H1 (cell line): Measurements from ENCODE around the gene DAO. TPM values are rescaled to one million over a fixed set of nuclear protein-coding genes. Genes with fewer than 3 reads are reported as not detected.

Source experiments
- CTCF ChIA-PET: fragments of 300-600 bp; sonication (Branson Sonifier 250); formaldehyde crosslinking; loops from one replicate; lab custom pipeline; 2021; ENCODE audit not compliant: partially characterized antibody; lab: Charles Lee
- POLR2A ChIA-PET: fragments of 300-600 bp; sonication (Branson Sonifier 250); formaldehyde crosslinking; loops from one replicate; lab custom pipeline; 2021; ENCODE audit warnings: inconsistent platforms; ENCODE audit not compliant: partially characterized antibody; lab: Charles Lee
- DNase-seq, 2 experiments: peaks; one replicate each; pipeline versions ENCODE4 v3.0.0 to v3.0.0-alpha.2; 2010 to 2022; ENCODE audit warnings: low spot score in 2 of 2, low read depth in 1 of 2, mixed read lengths in 1 of 2
- FAIRE-seq: peaks from 2 replicates; lab custom pipeline; 2011; peaks lifted over from hg19 to GRCh38; lab: Jason Lieb, UNC
- H2AFZ ChIP-seq: 2 replicates; pipeline ENCODE4 v1.8.1; 2012; ENCODE audit warnings: low read length, inconsistent platforms
- H2AK5ac ChIP-seq: 2 replicates; pipeline ENCODE4 v1.6.1; 2013; ENCODE audit warnings: low read depth, low read length
- H2BK120ac ChIP-seq: replicated peaks from 2 replicates; pipeline ENCODE3; 2013; ENCODE audit warnings: low read depth, low read length, inconsistent platforms
- H2BK12ac ChIP-seq: 2 replicates; pipeline ENCODE4 v1.6.1; 2013; ENCODE audit warnings: low read depth, low read length
- H2BK15ac ChIP-seq: 2 replicates; pipeline ENCODE4 v1.6.1; 2013; ENCODE audit warnings: low read length
- H2BK20ac ChIP-seq: 2 replicates; pipeline ENCODE4 v1.6.1; 2013; ENCODE audit warnings: low read length
- H2BK5ac ChIP-seq: 2 replicates; pipeline ENCODE4 v1.6.1; 2013; ENCODE audit warnings: low read depth, low read length
- H3K14ac ChIP-seq: 2 replicates; pipeline ENCODE4 v1.6.1; 2013; ENCODE audit warnings: inconsistent platforms; ENCODE audit not compliant: insufficient read length
- H3K18ac ChIP-seq: 2 replicates; pipeline ENCODE4 v1.6.1; 2013; ENCODE audit warnings: low read length; ENCODE audit errors: extremely low read depth
- H3K23ac ChIP-seq: 2 replicates; pipeline ENCODE4 v1.6.1; 2013; ENCODE audit warnings: inconsistent platforms; ENCODE audit not compliant: insufficient read length
- H3K23me2 ChIP-seq: 2 replicates; pipeline ENCODE4 v1.6.1; 2013; ENCODE audit warnings: low read depth, low read length
- H3K27ac ChIP-seq: 2 replicates; pipeline ENCODE4 v1.6.1; 2011; ENCODE audit warnings: low read depth, low read length, inconsistent platforms
- H3K27me3 ChIP-seq, 4 experiments: replicated peaks in 1 of 4; 1 replicate in 1 of 4; 2 replicates in 3 of 4; pipeline versions ENCODE4 v1.6.1 to v1.8.1; 2011 to 2013; ENCODE audit warnings: low read length in 3 of 4, mild to moderate bottlenecking in 3 of 4, inconsistent platforms in 2 of 4, mixed read lengths in 2 of 4, moderate library complexity in 1 of 4; ENCODE audit not compliant: control insufficient read depth in 3 of 4, insufficient read depth in 3 of 4; ENCODE audit errors: extremely low read depth in 1 of 4
- H3K36me3 ChIP-seq, 4 experiments: 2 replicates each; pipeline versions ENCODE4 v1.6.1 to v1.8.1; 2011 to 2013; ENCODE audit warnings: mild to moderate bottlenecking in 4 of 4, low read length in 3 of 4, moderate library complexity in 2 of 4, control low read depth in 1 of 4, inconsistent platforms in 1 of 4; ENCODE audit not compliant: insufficient read depth in 4 of 4, control insufficient read depth in 2 of 4
- H3K4ac ChIP-seq: replicated peaks from 2 replicates; pipeline ENCODE3; 2013; ENCODE audit warnings: low read length, low read depth, mixed read lengths, inconsistent platforms; ENCODE audit not compliant: insufficient read length
- H3K4me1 ChIP-seq, 4 experiments: replicated peaks in 1 of 4; 1 replicate in 1 of 4; 2 replicates in 3 of 4; pipeline versions ENCODE4 v1.6.1 to v1.8.1; 2011 to 2013; ENCODE audit warnings: low read length in 3 of 4, inconsistent platforms in 2 of 4, mixed read lengths in 1 of 4; ENCODE audit not compliant: insufficient read depth in 4 of 4, control insufficient read depth in 3 of 4
- H3K4me2 ChIP-seq, 2 experiments: 2 replicates each; pipeline versions ENCODE4 v1.6.1 to v1.8.1; 2011 to 2013; ENCODE audit warnings: low read depth in 2 of 2, low read length in 2 of 2, control low read depth in 1 of 2, inconsistent platforms in 1 of 2, mild to moderate bottlenecking in 1 of 2; ENCODE audit not compliant: insufficient read depth in 1 of 2
- H3K4me3 ChIP-seq, 4 experiments: fragments of 200-600, 300-600 bp in 1 of 4; sonication (generic), shearing (Covaris generic), sonication (Bioruptor Twin) in 1 of 4; 2 replicates each; pipeline versions ENCODE4 v1.5.1 to v1.8.1; 2011 to 2016; ENCODE audit warnings: low read length in 4 of 4, low read depth in 3 of 4, control low read depth in 2 of 4, inconsistent platforms in 2 of 4, mild to moderate bottlenecking in 2 of 4, mixed read lengths in 1 of 4, moderate library complexity in 1 of 4; ENCODE audit not compliant: insufficient read depth in 2 of 4; ENCODE audit errors: extremely low read depth in 1 of 4
- H3K56ac ChIP-seq: replicated peaks from 2 replicates; pipeline ENCODE3; 2013; ENCODE audit warnings: low read depth, mild to moderate bottlenecking, mixed read lengths, low read length, inconsistent platforms; ENCODE audit not compliant: insufficient read length
- H3K79me1 ChIP-seq: 2 replicates; pipeline ENCODE4 v1.6.1; 2013; ENCODE audit warnings: low read depth, low read length, control low read depth
- H3K79me2 ChIP-seq, 2 experiments: 2 replicates each; pipeline versions ENCODE4 v1.6.1 to v1.8.1; 2012 to 2013; ENCODE audit warnings: low read length in 2 of 2, mild to moderate bottlenecking in 2 of 2, inconsistent platforms in 1 of 2; ENCODE audit not compliant: insufficient read depth in 2 of 2, control insufficient read depth in 1 of 2
- H3K9ac ChIP-seq, 4 experiments: replicated peaks in 1 of 4; 1 replicate in 1 of 4; 2 replicates in 3 of 4; pipeline versions ENCODE4 v1.6.1 to v1.8.1; 2011 to 2013; ENCODE audit warnings: low read depth in 3 of 4, low read length in 3 of 4, control low read depth in 2 of 4, mild to moderate bottlenecking in 2 of 4, moderate library complexity in 2 of 4, inconsistent platforms in 1 of 4; ENCODE audit errors: extremely low read depth in 1 of 4
- H3K9me3 ChIP-seq, 2 experiments: 2 replicates each; pipeline versions ENCODE4 v1.6.1 to v1.8.1; 2012 to 2013; ENCODE audit warnings: mild to moderate bottlenecking in 2 of 2, moderate library complexity in 2 of 2, control low read depth in 1 of 2, inconsistent platforms in 1 of 2, low read depth in 1 of 2, low read length in 1 of 2, mixed read lengths in 1 of 2; ENCODE audit not compliant: insufficient read depth in 2 of 2
- H4K20me1 ChIP-seq, 2 experiments: replicated peaks in 1 of 2; 2 replicates each; pipeline versions ENCODE3 to v1.8.1; 2011 to 2013; ENCODE audit warnings: inconsistent platforms in 2 of 2, low read length in 2 of 2, mild to moderate bottlenecking in 1 of 2; ENCODE audit not compliant: insufficient read depth in 2 of 2, control insufficient read depth in 1 of 2
- H4K5ac ChIP-seq: 2 replicates; pipeline ENCODE4 v1.6.1; 2013; ENCODE audit warnings: low read length, low read depth, mixed read lengths, inconsistent platforms; ENCODE audit not compliant: insufficient read length
- H4K8ac ChIP-seq: 2 replicates; pipeline ENCODE4 v1.8.0; 2013; ENCODE audit warnings: mild to moderate bottlenecking, moderate library complexity, low read length, inconsistent platforms; ENCODE audit not compliant: insufficient read depth; ENCODE audit errors: extremely low read depth
- H4K91ac ChIP-seq: replicated peaks from 2 replicates; pipeline ENCODE3; 2013; ENCODE audit warnings: low read length, mixed read lengths, inconsistent platforms; ENCODE audit not compliant: insufficient read length
- SRF ChIP-seq: IDR thresholded peaks from 2 replicates; pipeline ENCODE4 v1.6.1; 2011; ENCODE audit warnings: mild to moderate bottlenecking, low read depth, low read length, moderate library complexity
- WGBS, 2 experiments: shearing (Covaris generic) in 1 of 2; methylation state at CpG; one replicate each; pipeline versions ENCODE4 v1.1.6 to v1.1.7; 2013 to 2015; ENCODE audit warnings: low lambda C conversion rate in 2 of 2, mixed read lengths in 2 of 2, inconsistent platforms in 1 of 2, low coverage in 1 of 2, missing lambda C conversion rate in 1 of 2; ENCODE audit not compliant: insufficient replicate concordance in 2 of 2, insufficient coverage in 1 of 2, insufficient read length in 1 of 2; ENCODE audit errors: extremely low coverage in 1 of 2, missing lambda C conversion rate in 1 of 2; 5-methylcytosine and 5-hydroxymethylcytosine counted together
- polyA plus RNA-seq, 7 experiments: library from polyadenylated mRNA; depleted of rRNA in 3 of 7; stranded (reverse) in 5 of 7; unstranded in 2 of 7; fragments of >200 nt in 5 of 7; fragments of 200-250 nt in 2 of 7; gene quantifications; 1 replicate in 5 of 7; 2 replicates in 1 of 7; 4 replicates in 1 of 7; pipeline versions ENCODE4 v1.2.1 to v1.2.3, GENCODE V29; 2011 to 2013; ENCODE audit warnings: missing spikeins in 2 of 7, mixed read lengths in 2 of 7
- total RNA-seq: library from RNA; stranded (reverse); fragmentation: NEBNext Ultra II Directional; extraction: Animal tissue kit (Norgen Biotek cat#: 25700); gene quantifications from 2 replicates; pipeline ENCODE4 v1.2.1, GENCODE V29; 2021

Gene DAO
- total and polyA plus RNA-seq, 2 of the 8 experiments (the other 6 are each of a cell fraction or from before 2014, with no cell fraction given) = not detected

DNA sequence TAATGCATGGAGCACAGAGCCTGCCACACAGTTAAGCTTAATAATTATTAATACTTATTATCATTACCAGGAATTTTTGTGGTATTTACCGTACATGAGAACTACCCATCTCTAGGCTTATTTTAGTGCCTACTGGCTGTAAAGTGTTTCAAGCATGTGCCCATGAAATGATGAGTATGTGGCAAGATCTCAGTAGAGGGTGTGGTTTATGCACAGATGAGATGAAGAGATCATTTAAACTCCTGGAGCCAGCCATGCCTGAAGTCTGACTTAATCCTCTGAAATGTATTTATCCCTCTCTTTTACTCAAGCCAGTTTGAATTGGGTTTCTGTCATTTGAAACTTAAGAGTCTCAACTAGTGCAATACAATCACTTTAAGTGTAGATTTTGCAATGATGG is 60.2 kb downstream of the DAO start:
- Histone ChIP-seq H3K14ac (no peak overlapping the region), H3K4me3 (no peak overlapping the region), H3K9ac (no peak overlapping the region), H3K9me3 (no peaks in the 10 kb centered on the region; a peak in 1 of 4 replicates), H4K8ac (no peak overlapping the region), H4K91ac (no peak overlapping the region), H2BK12ac (no peak overlapping the region), H3K23ac (no peak overlapping the region), H3K36me3 (no peaks in the 10 kb centered on the region), H3K79me2 (no peaks in the 10 kb centered on the region), H2AFZ (no peak overlapping the region), H3K56ac (no peak overlapping the region), H2BK5ac (no peak overlapping the region), H3K27me3 (no peaks in the 10 kb centered on the region), H4K20me1 (no peaks in the 10 kb centered on the region), H3K4ac (no peak overlapping the region), H2BK20ac (no peak overlapping the region), H3K4me2 (no peak overlapping the region), H3K4me1 (no peaks in the 10 kb centered on the region), H3K18ac (no peak overlapping the region), H2BK120ac (no peak overlapping the region), H3K27ac (no peak overlapping the region), H3K79me1 (no peaks in the 10 kb centered on the region), H4K5ac (no peak overlapping the region), H2BK15ac (no peak overlapping the region), H3K23me2 (no peaks in the 10 kb centered on the region), H2AK5ac (no peak overlapping the region)
- 64% methylated on average over 1 of the region's 1 CpG; no CpG with 5 or more reads in 1 of the 2 experiments for WGBS, 2 experiments
- POLR2A ChIA-PET = interaction anchor here (0.5 to 1.4 kb wide), 3 partner anchors 10 to 167 kb away, joined by 3 to 5 read pairs (median 4); no protein-coding TSS in a partner anchor
- DNase-seq = no peak
- CTCF ChIA-PET = interaction anchor here (2.1 kb wide), 1 partner anchor 10 kb away, joined by 10 read pairs; no protein-coding TSS in a partner anchor
- no peak for TF ChIP-seq SRF
- FAIRE-seq = no peak
